ENCODE results near the gene SLIT2. TPM values are rescaled to one million over a fixed set of nuclear protein-coding genes. Genes with fewer than 3 reads are reported as not detected.

SLIT2 gene
- total and polyA plus RNA-seq, 3 donors from 2014 or later = 5.5 to 11.4 (median 8.7) TPM

- H3K27ac ChIP-seq = no peak overlapping the region
- intact Hi-C loops (cut with DNase I; ENCODE audit: low total_unique reads) = no loop called here
- H3K36me3 ChIP-seq (ENCODE audit: low read depth, missing control alignments) = no peaks in the 10 kb centered on the region
- H3K9me3 ChIP-seq = no peaks in the 10 kb centered on the region
- H3K27me3 ChIP-seq = no peaks in the 10 kb centered on the region
- H3K4me1 ChIP-seq = no peaks in the 10 kb centered on the region
- DNase-seq = no peak
- no peak overlapping the region for H3K4me3 ChIP-seq
- TF ChIP-seq, protein P1, sequence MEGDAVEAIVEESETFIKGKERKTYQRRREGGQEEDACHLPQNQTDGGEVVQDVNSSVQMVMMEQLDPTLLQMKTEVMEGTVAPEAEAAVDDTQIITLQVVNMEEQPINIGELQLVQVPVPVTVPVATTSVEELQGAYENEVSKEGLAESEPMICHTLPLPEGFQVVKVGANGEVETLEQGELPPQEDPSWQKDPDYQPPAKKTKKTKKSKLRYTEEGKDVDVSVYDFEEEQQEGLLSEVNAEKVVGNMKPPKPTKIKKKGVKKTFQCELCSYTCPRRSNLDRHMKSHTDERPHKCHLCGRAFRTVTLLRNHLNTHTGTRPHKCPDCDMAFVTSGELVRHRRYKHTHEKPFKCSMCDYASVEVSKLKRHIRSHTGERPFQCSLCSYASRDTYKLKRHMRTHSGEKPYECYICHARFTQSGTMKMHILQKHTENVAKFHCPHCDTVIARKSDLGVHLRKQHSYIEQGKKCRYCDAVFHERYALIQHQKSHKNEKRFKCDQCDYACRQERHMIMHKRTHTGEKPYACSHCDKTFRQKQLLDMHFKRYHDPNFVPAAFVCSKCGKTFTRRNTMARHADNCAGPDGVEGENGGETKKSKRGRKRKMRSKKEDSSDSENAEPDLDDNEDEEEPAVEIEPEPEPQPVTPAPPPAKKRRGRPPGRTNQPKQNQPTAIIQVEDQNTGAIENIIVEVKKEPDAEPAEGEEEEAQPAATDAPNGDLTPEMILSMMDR (IDR thresholded peaks at IDR 0.05) = no peak
- TF ChIP-seq POLR2A (IDR thresholded peaks at IDR 0.05) = no peak
These were observed 32.2 kb upstream of the SLIT2 start for GRCh38 chr4:20219521-20219920.

- intact Hi-C loops (cut with DNase I; ENCODE audit: low total_unique reads) = no loop called here
- H3K9me3 ChIP-seq = no peaks in the 10 kb centered on the region
- no peaks in the 10 kb centered on the region for H3K36me3 ChIP-seq (ENCODE audit: low read depth, missing control alignments)
- 97 to 98% methylated on average over 3 of the region's 3 CpGs for WGBS, 2 donors
- no peak overlapping the region for H3K4me3 ChIP-seq
- no peaks in the 10 kb centered on the region for H3K27me3 ChIP-seq
- no peaks in the 10 kb centered on the region for H3K4me1 ChIP-seq
- no peak for DNase-seq
- no peak overlapping the region for H3K27ac ChIP-seq
- TF ChIP-seq, protein P1 (IDR thresholded peaks at IDR 0.05) = no peak
- TF ChIP-seq POLR2A (IDR thresholded peaks at IDR 0.05) = no peak
These were observed 13.7 kb upstream of the SLIT2 start for GRCh38 chr4:20237894-20238537.

GRCh38 chr4:20248155-20248558 lies 3.5 kb upstream of the SLIT2 start:
- no peak for DNase-seq
- Histone ChIP-seq H3K4me1 (no peaks in the 10 kb centered on the region), H3K36me3 (ENCODE audit: low read depth, missing control alignments) (no peaks in the 10 kb centered on the region), H3K4me3 (no peak overlapping the region), H3K27me3 (no peaks in the 10 kb centered on the region), H3K9me3 (no peaks in the 10 kb centered on the region), H3K27ac (no peak overlapping the region)
- 22 to 28% methylated on average over 3 of the region's 3 CpGs for WGBS, 2 donors
- TF ChIP-seq POLR2A (IDR thresholded peaks at IDR 0.05) = no peak
- TF ChIP-seq, protein P1 (IDR thresholded peaks at IDR 0.05) = peak in 2 of 3 experiments; percentile 45 to 57
- intact Hi-C loops (cut with DNase I; ENCODE audit: low total_unique reads) = no loop called here

- Histone ChIP-seq H3K4me1 (no peaks in the 10 kb centered on the region), H3K4me3 (no peak overlapping the region), H3K9me3 (no peaks in the 10 kb centered on the region), H3K36me3 (ENCODE audit: low read depth, missing control alignments) (no peaks in the 10 kb centered on the region), H3K27me3 (no peaks in the 10 kb centered on the region), H3K27ac (no peak overlapping the region)
- intact Hi-C loops (cut with DNase I; ENCODE audit: low total_unique reads) = no loop called here
- DNase-seq = no peak
- 30 to 31% methylated on average over 2 of the region's 2 CpGs for WGBS, 2 donors
- TF ChIP-seq, protein P1 (IDR thresholded peaks at IDR 0.05) = peak in 2 of 3 experiments; percentile 9 to 25
- TF ChIP-seq POLR2A (IDR thresholded peaks at IDR 0.05) = no peak
These were observed 2.4 kb upstream of the SLIT2 start for GRCh38 chr4:20249333-20249732.

Measured in testis (tissue), 3 donors.